HG02763 (cell line): ENCODE data around the gene APLF.
"Not testable (repeated sequence)": the region's sequence is repeated elsewhere in the genome, so short reads cannot be mapped to it uniquely, and the experiment has no call there.

ENCODE experiments used
- ATAC-seq: cut with Tn5 transposase; IDR thresholded peaks from one replicate; pipeline ENCODE4 v1.9.1; 2021; ENCODE audit warnings: mild to moderate bottlenecking, moderate library complexity; ENCODE audit not compliant: unreplicated experiment

The APLF gene

GRCh38 chr2:68475110-68475509, 7.7 kb downstream of the APLF start:
- ATAC-seq = no peak

- ATAC-seq = no peak
Observed at GRCh38 chr2:68475576-68475975, 8.2 kb downstream of the APLF start.

DNA sequence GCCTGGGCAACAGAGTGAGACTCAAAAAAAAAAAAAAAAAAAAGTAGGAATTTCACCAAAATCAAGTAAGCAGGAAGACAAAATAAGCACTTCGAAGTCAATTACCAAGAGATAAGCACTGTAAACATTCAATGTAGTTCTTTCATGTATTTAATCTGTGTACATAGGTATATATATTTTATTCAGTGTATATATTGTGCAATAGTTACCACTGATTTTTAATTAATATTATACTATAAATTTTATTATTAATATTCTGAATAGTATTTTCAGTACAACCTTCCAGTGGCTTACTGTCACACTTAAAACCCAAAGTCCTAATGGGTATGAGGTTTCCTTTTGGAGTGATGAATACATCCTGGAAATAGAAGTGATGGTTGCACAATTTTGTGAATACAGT, 9.1 kb downstream of the APLF start:
- no peak for ATAC-seq

DNA sequence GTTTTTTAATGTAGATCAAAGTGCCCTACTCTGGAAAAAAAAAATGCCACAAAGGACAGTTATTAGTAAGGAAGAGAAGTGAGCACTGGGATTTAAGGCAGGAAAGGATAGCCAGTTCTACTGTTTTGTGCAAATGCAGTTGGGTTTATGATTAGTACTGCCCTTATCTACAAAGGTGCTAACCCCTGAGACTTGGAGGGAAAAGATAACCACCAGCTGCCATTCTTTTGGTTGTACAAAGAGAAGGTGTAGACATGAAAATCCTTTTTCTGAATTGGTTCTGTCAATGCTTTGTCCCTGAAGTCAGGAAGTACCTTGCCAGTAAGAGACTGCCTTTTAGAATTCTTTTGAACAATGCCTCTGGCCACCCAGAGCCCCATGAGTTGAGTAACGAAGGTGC, 11.3 kb downstream of the APLF start:
- no peak for ATAC-seq

- ATAC-seq = no peak
Observed at GRCh38 chr2:68482296-68482820, 15.0 kb downstream of the APLF start.

DNA sequence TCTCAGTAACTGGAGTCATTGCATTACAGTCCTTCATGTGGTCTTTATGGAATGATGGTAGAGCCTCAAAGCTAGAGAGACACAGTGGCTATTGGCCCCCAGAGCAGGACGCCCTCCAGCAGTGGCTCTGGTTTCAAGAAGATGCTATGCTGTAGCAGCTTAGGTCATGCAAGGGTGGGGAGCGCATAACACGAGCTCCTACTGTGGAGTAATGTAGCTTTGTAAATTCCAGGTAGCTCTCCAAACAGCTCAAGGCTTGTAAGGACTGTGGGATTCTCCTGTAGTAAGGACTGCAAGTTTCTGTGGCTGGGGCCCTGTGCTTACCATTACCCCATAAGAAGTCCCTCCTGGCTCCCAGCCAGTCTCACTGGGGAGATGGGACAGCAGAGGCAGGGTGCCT, 15.6 kb downstream of the APLF start:
- ATAC-seq = no peak

GRCh38 chr2:68487773-68488355, 20.5 kb downstream of the APLF start:
- no peak for ATAC-seq

GRCh38 chr2:68488605-68489004, 21.2 kb downstream of the APLF start:
- not testable (repeated sequence) for ATAC-seq

DNA sequence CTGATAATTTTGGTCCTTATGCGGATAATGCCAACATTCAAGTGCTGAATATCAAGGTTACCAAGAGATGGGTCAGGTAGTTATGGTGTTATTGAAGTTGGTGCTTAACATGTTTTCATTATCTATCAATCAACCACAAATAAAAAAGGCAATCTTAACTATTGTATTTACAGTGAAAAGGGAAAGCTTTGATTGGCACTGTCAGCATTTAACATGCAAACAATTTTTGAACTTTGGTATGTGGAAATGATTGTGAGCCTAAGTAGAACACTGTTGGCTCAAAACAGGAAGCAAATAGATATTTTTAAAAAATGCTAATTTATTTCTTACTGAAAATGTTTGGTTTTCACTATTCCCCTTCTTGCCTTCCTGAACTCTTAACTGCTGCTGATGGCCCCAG, 21.9 kb downstream of the APLF start:
- ATAC-seq = no peak

- ATAC-seq = no peak
Observed at GRCh38 chr2:68491582-68491981, 24.2 kb downstream of the APLF start.

DNA sequence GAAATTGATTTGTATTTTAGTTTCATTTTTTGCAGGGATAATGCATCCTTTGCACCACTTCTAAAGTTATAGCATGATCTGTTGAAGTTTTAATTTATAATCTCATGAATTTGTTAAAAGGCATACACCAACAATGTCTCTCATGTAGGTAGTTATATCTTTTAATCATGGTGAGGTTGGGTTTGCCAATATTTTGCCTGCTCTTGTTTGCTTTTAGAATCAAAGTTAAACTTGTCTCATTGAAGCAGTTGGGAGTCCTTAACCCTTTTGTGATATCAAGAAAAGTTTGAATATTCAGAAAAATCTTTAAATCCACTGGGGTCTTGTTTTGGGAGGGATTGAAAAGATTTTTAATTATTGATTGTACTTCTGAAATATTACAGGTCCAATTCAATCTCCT, 31.7 kb downstream of the APLF start:
- no peak for ATAC-seq

DNA sequence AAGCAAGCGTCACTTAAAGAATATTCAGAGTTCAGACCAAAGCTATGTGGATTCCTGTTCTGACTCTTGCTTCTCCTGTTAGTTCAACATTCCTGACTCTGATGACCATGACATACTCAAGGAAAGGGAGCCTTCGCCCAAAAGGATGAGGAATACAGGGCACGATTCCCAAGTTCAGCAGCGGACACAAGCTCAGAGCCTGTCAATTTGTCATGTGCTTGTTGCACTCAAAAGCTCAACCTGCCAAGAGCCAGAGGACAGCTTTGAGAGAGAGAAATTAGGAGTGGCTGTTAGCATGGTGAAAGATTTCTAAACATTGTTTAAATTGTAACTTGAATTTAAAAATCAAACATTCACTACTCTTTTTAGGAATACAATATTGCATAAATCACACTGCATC, 33.3 kb downstream of the APLF start:
- no peak for ATAC-seq

DNA sequence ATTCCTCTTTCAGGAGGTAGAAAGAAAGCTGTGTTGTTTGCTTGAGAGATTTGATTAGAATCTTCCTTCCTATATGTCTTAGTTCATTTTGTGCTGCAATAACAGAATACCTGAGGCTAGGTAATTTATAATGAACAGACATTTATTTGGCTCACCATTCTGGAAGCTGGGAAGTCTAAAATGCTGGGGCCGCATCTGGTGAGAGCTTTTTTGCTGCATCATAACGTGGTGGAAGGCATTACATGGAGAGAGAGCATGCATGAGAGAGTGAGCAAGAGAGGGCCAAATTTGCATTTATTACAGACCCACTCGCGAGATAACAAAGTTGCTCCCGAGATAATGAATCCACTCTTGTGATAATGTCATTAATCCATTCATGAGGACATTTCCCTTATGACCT, 34.4 kb downstream of the APLF start:
- ATAC-seq = no peak

DNA sequence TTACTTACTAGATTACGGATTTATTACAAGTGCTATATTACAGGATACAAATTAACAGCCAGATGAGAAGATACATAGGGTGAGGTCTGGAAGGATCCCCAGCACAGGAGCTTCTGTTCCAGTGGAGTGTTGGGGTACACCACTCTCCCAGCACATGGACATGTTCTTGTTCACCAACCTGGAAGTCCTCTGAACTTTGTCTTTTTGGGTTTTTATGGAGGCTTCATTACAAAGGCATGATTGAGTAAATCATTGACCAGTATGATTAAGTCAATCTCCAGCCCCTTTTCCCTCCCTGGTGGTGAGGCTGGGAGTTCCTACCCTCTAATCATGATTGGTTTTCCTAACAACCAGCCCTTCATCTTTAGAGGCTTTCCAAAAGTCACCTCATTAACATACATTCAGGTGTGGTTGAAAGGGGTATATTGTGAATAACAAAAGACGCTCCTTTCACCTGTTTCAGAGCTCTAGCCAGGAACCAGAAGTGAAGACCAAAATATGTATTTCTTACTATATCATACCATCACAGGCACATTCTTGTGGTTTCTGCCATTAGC, 38.3 kb downstream of the APLF start:
- ATAC-seq = no peak

- ATAC-seq = no peak
Observed at GRCh38 chr2:68506170-68506569, 38.8 kb downstream of the APLF start.

DNA sequence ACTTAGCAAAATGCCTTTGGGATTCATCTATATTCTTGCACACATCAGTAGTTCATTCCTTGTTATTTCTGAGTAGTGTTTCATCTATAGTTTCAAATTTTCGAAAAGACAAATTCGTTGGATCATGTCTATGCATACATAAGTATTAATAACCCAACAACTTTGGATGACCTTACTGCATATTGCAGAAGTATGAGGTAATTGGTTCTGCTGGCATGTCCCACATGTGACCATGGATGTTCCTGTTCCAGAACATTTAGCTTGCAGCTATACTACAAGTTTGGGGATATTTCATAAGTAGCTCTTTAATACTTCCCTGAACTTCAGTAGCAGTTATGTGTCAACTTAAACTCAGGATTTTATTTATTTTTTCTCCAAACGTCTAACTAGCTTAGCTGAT, 44.9 kb downstream of the APLF start:
- ATAC-seq = no peak

- ATAC-seq = no peak
Observed at GRCh38 chr2:68512966-68513365, 45.6 kb downstream of the APLF start.

- no peak for ATAC-seq
Observed at GRCh38 chr2:68514316-68514929, 47.0 kb downstream of the APLF start.

DNA sequence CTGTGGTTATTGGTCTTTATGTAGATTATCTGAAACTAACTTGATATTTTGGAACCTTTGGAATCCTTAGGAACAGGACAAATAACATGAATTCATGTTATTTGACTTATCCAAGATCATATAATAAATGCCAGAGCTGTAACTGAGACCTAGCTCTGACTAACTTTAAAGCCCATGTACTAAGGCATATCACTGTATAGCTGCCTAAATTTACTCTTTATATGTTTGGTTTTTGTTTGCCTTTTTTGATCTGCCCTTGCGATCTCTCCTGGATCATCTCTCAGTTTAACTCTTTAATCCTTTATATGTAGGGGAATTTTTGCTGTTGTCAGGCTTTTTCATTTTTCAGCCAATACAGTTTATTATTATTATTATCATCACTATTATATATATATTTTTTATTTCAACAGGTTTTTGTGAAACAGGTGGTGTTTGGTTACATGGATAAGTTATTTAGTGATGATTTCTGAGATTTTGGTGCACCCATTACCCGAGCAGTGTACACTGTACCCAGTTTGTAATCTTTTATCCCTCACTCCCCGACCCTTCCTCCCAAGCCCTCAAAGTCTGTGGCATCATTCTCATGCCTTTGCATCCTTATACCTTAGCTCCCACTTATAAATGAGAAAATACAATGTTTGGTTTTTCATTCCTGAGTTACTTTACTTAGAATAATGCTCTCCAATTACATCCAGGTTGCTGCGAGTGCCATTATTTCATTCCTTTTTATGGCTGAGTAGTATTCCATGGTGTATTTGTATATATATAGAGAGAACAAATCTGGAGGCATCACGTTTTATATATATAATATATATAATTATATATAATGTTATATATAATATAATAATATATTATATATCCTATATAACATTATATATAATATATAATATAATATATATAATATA, 48.9 kb downstream of the APLF start:
- no peak for ATAC-seq

DNA sequence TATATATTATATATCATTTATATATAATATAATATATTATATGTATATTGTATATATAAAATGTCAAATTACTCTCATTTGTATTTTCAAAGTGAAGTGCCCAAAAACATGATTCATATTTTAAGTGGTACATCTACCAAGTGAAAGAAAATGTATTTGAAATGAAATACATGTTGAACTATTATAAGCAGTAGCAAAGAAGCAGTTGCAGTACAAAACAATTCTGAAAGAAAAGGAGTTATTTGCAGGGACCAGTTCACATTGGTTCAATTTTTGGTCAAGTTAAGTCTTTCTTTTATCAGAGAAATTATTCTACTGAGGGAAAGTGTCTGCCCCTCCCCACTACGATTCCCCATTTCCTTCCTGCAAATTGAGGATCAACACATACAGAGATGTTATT, 51.9 kb downstream of the APLF start:
- no peak for ATAC-seq

DNA sequence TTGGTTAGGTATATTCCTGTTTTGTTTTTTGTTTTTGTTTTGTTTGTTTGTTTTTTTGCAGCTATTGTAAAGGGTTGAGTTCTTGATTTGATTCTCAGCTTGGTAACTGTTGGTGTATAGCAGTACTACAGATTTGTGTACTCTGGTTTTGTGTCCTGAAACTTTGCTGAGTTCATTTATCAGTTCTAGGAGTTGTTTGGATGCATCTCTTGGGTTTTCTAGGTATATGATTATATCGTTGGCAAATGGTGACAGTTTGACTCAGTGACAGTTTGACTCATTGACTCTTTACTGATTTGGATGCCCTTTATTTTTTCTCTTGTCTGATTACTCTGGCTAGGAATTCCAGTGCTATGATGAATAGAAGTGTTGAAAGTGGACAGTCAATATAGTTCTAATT, 53.7 kb downstream of the APLF start:
- ATAC-seq = no peak

DNA sequence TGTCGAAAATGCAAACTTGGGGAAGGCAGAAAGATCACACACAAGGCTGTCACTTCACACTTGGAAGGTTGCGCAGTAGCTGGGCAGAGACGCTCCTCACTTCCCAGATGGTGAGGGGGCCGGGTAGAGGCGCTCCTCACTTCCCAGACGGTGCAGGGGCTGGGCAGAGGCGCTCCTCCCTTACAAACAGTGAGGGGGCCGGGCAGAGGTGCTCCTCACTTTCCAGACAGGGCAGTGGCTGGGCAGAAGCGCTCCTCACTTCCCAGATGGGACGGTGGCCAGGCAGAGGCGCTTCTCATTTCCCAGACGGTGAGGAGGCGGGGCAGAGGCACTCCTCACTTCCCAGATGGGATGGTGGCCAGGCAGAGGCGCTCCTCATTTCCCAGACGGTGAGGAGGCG, 59.6 kb downstream of the APLF start:
- ATAC-seq = not testable (repeated sequence)
